GM18520 (cell line): Measurements from ENCODE around the gene TUBGCP4.
A peak's percentile ranks its signal among the peaks of the same experiment; 100 is the strongest.

Experiments used
- ATAC-seq: cut with Tn5 transposase; IDR thresholded peaks from one replicate; pipeline ENCODE4 v1.9.1; 2021; ENCODE audit not compliant: unreplicated experiment

Gene TUBGCP4

GRCh38 chr15:43402255-43402654, 31.4 kb downstream of the TUBGCP4 start:
- no peak for ATAC-seq

- ATAC-seq: no peak
These were observed 32.7 kb downstream of the TUBGCP4 start for GRCh38 chr15:43403616-43404015.

GRCh38 chr15:43404130-43404529, 33.2 kb downstream of the TUBGCP4 start:
- no peak for ATAC-seq

- no peak for ATAC-seq
These were observed 35.3 kb downstream of the TUBGCP4 start for GRCh38 chr15:43406189-43406588.

GRCh38 chr15:43406808-43407207, 35.9 kb downstream of the TUBGCP4 start:
- ATAC-seq: no peak

GRCh38 chr15:43408789-43409188, 37.9 kb downstream of the TUBGCP4 start:
- ATAC-seq: no peak

- no peak for ATAC-seq
These were observed 39.8 kb downstream of the TUBGCP4 start for GRCh38 chr15:43410572-43411214.

GRCh38 chr15:43412096-43412495, 41.2 kb downstream of the TUBGCP4 start:
- no peak for ATAC-seq

GRCh38 chr15:43414196-43414595, 43.3 kb downstream of the TUBGCP4 start:
- no peak for ATAC-seq

- no peak for ATAC-seq
These were observed 49.5 kb downstream of the TUBGCP4 start for GRCh38 chr15:43420435-43420834.

- ATAC-seq: no peak
These were observed 50.0 kb downstream of the TUBGCP4 start for GRCh38 chr15:43420876-43421275.

GRCh38 chr15:43423793-43424192, 52.9 kb downstream of the TUBGCP4 start:
- ATAC-seq: no peak

GRCh38 chr15:43429687-43430086, 58.8 kb downstream of the TUBGCP4 start:
- ATAC-seq: no peak

- no peak for ATAC-seq
These were observed 62.3 kb downstream of the TUBGCP4 start for GRCh38 chr15:43433165-43433564.

- ATAC-seq: no peak
These were observed 62.9 kb downstream of the TUBGCP4 start for GRCh38 chr15:43433661-43434303.

- ATAC-seq: no peak
These were observed 63.5 kb downstream of the TUBGCP4 start for GRCh38 chr15:43434446-43434845.

GRCh38 chr15:43436395-43436794, 65.5 kb downstream of the TUBGCP4 start:
- ATAC-seq: no peak

GRCh38 chr15:43439268-43439667, 68.4 kb downstream of the TUBGCP4 start:
- no peak for ATAC-seq

- ATAC-seq: peak; percentile 71
These were observed 69.9 kb downstream of the TUBGCP4 start for GRCh38 chr15:43440721-43441281.

- ATAC-seq: peak; percentile 25
These were observed 70.4 kb downstream of the TUBGCP4 start for GRCh38 chr15:43441316-43441715.

GRCh38 chr15:43446344-43446743, 75.4 kb downstream of the TUBGCP4 start:
- ATAC-seq: no peak

GRCh38 chr15:43449981-43450380, 79.1 kb downstream of the TUBGCP4 start:
- no peak for ATAC-seq
